Measurements from ENCODE around the gene LMCD1. TPM values are rescaled to one million over a fixed set of nuclear protein-coding genes. Genes with fewer than 3 reads are reported as not detected.

LMCD1 gene
- total and polyA plus RNA-seq, 2 donors (not counting 1 experiment from before 2014, with no cell fraction given), result 1.4 to 4.9 TPM

DNA sequence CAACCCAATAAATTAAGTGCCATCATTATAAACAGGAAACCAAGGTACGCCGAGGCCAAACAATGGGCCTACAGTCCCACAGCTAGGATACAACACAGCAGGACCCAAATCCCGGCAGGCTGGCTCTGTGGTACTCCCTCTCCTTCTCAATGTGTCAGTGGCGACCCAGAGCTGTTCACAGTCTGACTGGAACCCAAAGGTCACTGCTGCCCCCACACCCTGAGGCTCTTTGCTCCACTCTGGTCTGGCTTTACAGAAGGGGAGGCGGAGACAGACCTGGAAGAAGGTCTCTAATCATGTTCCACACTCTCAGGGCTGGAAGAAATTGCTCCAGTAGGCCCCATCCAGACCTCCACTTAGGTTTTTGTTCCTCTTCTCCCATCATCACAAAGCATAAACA, 48.5 kb upstream of the LMCD1 start:
- intact Hi-C loops (cut with micrococcal nuclease), result no loop called here
- Histone ChIP-seq H3K9ac (ENCODE audit: low read length) (no peak overlapping the region), H3K9me3 (ENCODE audit: control extremely low read depth in 1 of 3, control insufficient read depth in 2 of 3, insufficient read depth in 1 of 3, low read length in 2 of 3) (no peaks in the 10 kb centered on the region), H3K4me2 (replicated peaks; ENCODE audit: low read depth, low read length, poor library complexity, severe bottlenecking) (no peak overlapping the region), H3K4me1 (ENCODE audit: control insufficient read depth in 2 of 2, insufficient read depth in 2 of 2, low read length in 2 of 2) (no peaks in the 10 kb centered on the region), H3K27me3 (replicated peaks in 1 of 4; ENCODE audit: control extremely low read depth in 1 of 4, control insufficient read depth in 3 of 4, insufficient read depth in 4 of 4, low read length in 3 of 4) (no peaks in the 10 kb centered on the region), H4K20me1 (ENCODE audit: control insufficient read depth, insufficient read depth, low read length, poor library complexity, severe bottlenecking) (no peaks in the 10 kb centered on the region), H3K27ac (ENCODE audit: low read length in 2 of 2) (no peak overlapping the region), H3K4me3 (ENCODE audit: control extremely low read depth in 1 of 5, extremely low read depth in 1 of 5, insufficient read depth in 1 of 5, low read depth in 2 of 5, low read length in 4 of 5) (no peak overlapping the region), H3K79me2 (ENCODE audit: control insufficient read depth, insufficient read depth, low read length) (no peaks in the 10 kb centered on the region), H3K36me3 (replicated peaks in 1 of 2; ENCODE audit: control extremely low read depth in 1 of 2, control insufficient read depth in 1 of 2, extremely low read depth in 1 of 2, insufficient read depth in 2 of 2, low read length in 1 of 2) (no peaks in the 10 kb centered on the region), H2AFZ (ENCODE audit: insufficient read depth, low read depth, low read length, poor library complexity, severe bottlenecking) (no peak overlapping the region)
- TF ChIP-seq CTCF (IDR thresholded peaks at IDR 0.05) (no peak), EZH2 (IDR thresholded peaks at IDR 0.05; ENCODE audit: borderline replicate concordance, insufficient read depth, low read depth, low read length, poor library complexity, severe bottlenecking) (no peak)
- Mint-ChIP-seq H3K9me3 (ENCODE audit: insufficient read depth) (no peaks in the 10 kb centered on the region), H3K27me3 (no peaks in the 10 kb centered on the region), H3K4me3 (no peak overlapping the region), H3K27ac (no peak overlapping the region), H3K4me1 (no peaks in the 10 kb centered on the region)
- ChIA-PET CTCF (interaction anchor here (0.5 kb wide), 1 partner anchor 262 kb away, joined by 3 read pairs; no protein-coding TSS in a partner anchor), POLR2A (no interaction called here)
- no peak for ATAC-seq (ENCODE audit: low read depth)
- DNase-seq, result no peak
- WGBS (ENCODE audit: insufficient coverage), result 86% methylated on average over 5 of the region's 5 CpGs

- Histone ChIP-seq H3K4me1 (ENCODE audit: control insufficient read depth in 2 of 2, insufficient read depth in 2 of 2, low read length in 2 of 2) (no peaks in the 10 kb centered on the region), H3K9ac (ENCODE audit: low read length) (no peak overlapping the region), H3K27me3 (replicated peaks in 1 of 4; ENCODE audit: control extremely low read depth in 1 of 4, control insufficient read depth in 3 of 4, insufficient read depth in 4 of 4, low read length in 3 of 4) (no peaks in the 10 kb centered on the region), H3K27ac (ENCODE audit: low read length in 2 of 2) (no peak overlapping the region), H3K9me3 (ENCODE audit: control extremely low read depth in 1 of 3, control insufficient read depth in 2 of 3, insufficient read depth in 1 of 3, low read length in 2 of 3) (no peaks in the 10 kb centered on the region), H3K4me2 (replicated peaks; ENCODE audit: low read depth, low read length, poor library complexity, severe bottlenecking) (no peak overlapping the region), H2AFZ (ENCODE audit: insufficient read depth, low read depth, low read length, poor library complexity, severe bottlenecking) (no peak overlapping the region), H3K79me2 (ENCODE audit: control insufficient read depth, insufficient read depth, low read length) (no peaks in the 10 kb centered on the region), H4K20me1 (ENCODE audit: control insufficient read depth, insufficient read depth, low read length, poor library complexity, severe bottlenecking) (no peaks in the 10 kb centered on the region), H3K4me3 (ENCODE audit: control extremely low read depth in 1 of 5, extremely low read depth in 1 of 5, insufficient read depth in 1 of 5, low read depth in 2 of 5, low read length in 4 of 5) (no peak overlapping the region), H3K36me3 (replicated peaks in 1 of 2; ENCODE audit: control extremely low read depth in 1 of 2, control insufficient read depth in 1 of 2, extremely low read depth in 1 of 2, insufficient read depth in 2 of 2, low read length in 1 of 2) (no peaks in the 10 kb centered on the region)
- Mint-ChIP-seq H3K9me3 (ENCODE audit: insufficient read depth) (no peaks in the 10 kb centered on the region), H3K4me1 (no peaks in the 10 kb centered on the region), H3K27me3 (no peaks in the 10 kb centered on the region), H3K27ac (no peak overlapping the region), H3K4me3 (no peak overlapping the region)
- ChIA-PET POLR2A (no interaction called here), CTCF (interaction anchor here (1.0 kb wide), 1 partner anchor 11 kb away, joined by 3 read pairs; no protein-coding TSS in a partner anchor)
- ATAC-seq (ENCODE audit: low read depth) (no peak), DNase-seq (no peak)
- intact Hi-C loops (cut with micrococcal nuclease), result no loop called here
- WGBS (ENCODE audit: insufficient coverage), result 88% methylated on average over 1 of the region's 5 CpGs
- no peak for TF ChIP-seq CTCF (IDR thresholded peaks at IDR 0.05)
- TF ChIP-seq EZH2 (IDR thresholded peaks at IDR 0.05; ENCODE audit: borderline replicate concordance, insufficient read depth, low read depth, low read length, poor library complexity, severe bottlenecking), result no peak
These were observed 45.9 kb upstream of the LMCD1 start for GRCh38 chr3:8455526-8456411.
